GM18498 (cell line): ENCODE results near the gene SCFD2.

Experiments
- ATAC-seq: cut with Tn5 transposase; IDR thresholded peaks from one replicate; pipeline ENCODE4 v1.9.1; 2021; ENCODE audit warnings: mild to moderate bottlenecking, moderate library complexity; ENCODE audit not compliant: unreplicated experiment

The SCFD2 gene

DNA sequence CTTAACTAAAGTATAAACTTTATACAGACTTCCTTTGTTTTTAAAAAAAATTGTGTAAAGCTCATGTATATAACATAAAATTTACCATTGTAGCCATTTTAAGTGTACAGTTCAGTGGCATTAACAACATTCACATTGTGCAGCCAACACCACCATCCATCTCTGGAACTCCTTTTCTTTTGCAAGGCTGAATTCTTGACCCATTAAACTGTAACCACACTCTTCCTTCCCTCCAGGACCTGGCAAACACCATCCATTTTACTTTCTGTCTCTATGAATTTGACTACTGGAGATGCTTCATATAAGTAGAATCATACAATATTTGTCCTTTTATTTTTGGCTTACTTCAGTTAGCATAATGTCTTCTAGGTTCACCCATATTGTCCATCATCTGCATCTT is 399.1 kb downstream of the SCFD2 start:
- no peak for ATAC-seq

GRCh38 chr4:52966172-52966571 is 399.7 kb downstream of the SCFD2 start:
- no peak for ATAC-seq

DNA sequence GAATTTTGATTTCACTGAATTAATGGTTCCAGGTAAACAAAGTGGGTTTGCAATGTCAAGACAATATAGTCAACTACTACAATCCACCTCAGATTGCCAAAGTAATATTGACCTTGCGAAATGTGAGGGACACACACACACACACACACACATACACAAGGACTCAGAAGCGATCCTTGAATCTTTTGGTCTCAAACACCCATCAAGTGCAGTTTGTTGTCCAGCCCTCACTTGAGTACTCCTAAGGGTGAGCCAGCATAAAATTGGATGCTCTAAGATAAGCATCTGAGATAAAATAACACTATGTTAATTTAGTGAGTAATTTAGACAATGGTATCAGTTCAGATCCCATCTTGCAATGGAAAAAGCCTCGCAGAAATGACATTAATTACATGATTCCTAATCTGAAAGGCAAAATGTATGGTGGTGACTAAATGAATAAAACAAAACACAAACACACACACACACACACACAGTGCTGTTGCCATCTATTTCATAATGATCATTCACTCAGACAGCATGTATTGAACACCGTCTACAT is 401.2 kb downstream of the SCFD2 start:
- no peak for ATAC-seq

GRCh38 chr4:52964011-52964410 is 401.9 kb downstream of the SCFD2 start:
- ATAC-seq = no peak

DNA sequence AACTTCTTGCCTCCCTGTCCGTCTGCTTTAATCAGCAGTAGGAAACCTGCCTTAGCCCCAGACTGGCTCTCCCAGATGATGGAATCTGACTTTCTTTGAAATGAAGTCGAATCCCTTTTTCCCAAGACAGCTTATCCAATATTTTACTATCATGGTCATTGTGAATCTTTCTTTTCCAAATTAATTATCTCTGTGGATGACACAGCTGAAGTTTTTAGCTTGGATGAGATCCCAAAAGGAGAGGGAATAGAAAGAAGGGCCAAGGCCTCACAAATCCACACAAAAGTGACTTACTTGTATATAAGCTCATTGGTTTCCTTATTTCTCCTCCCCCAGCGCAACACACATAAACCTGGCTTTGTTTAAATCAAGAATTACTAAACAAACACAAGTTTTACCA is 403.1 kb downstream of the SCFD2 start:
- ATAC-seq = no peak

GRCh38 chr4:52961666-52962412 is 404.0 kb downstream of the SCFD2 start:
- no peak for ATAC-seq

- ATAC-seq = no peak
Observed at GRCh38 chr4:52959541-52959940, 406.3 kb downstream of the SCFD2 start.

DNA sequence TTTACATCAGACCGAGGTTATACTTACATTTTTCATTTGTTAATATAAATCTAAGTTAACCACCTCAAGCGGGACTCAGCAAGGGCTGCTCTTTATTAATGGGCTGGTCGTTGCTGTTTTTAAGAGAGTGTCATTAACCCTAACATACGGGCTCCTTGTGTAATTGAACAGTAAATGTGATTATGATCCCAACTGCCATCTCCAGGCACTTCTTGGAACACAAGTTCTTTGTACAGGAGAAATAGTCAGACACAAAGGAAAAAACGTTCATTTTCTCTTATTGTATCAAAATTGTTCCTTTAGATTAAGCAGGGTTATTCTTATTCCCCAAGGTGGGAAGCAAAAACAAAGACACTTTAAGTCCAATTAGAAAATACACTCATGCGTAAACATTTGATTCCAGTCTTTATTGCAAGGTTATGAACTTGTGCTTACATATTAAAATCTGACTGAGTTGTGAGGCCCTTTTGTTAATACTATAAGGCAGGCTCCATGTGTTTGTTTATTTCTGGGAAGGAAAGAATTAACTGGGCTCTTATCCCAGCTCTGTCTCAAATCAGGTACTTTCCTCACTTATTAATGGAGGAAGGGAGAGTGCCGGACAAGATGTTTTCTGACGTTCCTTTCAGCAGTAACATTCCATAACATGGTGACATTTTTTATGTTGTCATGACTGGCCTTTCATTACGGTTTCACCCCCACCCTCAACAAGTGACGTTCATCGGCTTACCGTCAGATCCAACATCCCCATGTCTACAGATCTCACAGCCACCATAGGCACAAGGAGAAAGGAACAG is 407.8 kb downstream of the SCFD2 start:
- no peak for ATAC-seq

- no peak for ATAC-seq
Observed at GRCh38 chr4:52957220-52957686, 408.6 kb downstream of the SCFD2 start.

DNA sequence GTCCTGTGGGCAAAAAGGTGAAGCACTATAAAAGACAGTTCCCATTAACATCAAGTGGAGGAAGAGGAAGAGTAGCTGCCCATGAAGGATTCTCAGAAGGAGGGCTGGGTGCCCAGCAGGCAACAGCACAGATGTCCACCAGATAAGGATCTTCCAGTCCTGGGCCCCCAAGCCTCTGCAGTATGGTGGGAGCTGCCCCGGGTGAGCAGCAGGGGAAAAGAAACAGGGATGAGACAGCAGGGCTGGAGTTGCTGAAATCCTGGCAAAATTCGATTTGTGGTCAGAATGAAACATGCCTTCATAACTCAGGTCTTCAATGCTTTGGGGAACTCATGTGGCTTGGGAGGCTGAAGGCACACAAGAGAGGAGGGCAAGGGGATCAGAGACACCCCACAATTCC is 409.2 kb downstream of the SCFD2 start:
- ATAC-seq = no peak

GRCh38 chr4:52954560-52955170 is 411.2 kb downstream of the SCFD2 start:
- no peak for ATAC-seq

DNA sequence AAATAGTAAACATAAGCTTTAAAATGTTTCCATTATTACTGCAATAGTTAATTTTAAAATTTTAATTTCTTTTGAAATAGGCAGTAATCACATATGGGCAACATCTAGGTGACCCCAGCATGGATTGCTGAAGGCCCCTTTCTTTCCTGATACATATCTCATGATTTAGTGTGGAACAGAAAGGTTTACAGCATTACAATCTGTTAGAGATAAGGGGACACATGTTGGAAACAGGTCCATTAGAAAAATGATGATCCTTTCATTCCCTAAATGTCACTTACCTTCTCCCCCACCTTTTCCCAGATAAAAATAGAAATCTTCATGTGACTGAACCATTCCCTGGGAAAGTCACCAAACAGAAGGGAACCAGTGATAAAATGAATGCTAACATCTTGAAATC is 413.3 kb downstream of the SCFD2 start:
- no peak for ATAC-seq

GRCh38 chr4:52951016-52951415 is 414.8 kb downstream of the SCFD2 start:
- no peak for ATAC-seq

DNA sequence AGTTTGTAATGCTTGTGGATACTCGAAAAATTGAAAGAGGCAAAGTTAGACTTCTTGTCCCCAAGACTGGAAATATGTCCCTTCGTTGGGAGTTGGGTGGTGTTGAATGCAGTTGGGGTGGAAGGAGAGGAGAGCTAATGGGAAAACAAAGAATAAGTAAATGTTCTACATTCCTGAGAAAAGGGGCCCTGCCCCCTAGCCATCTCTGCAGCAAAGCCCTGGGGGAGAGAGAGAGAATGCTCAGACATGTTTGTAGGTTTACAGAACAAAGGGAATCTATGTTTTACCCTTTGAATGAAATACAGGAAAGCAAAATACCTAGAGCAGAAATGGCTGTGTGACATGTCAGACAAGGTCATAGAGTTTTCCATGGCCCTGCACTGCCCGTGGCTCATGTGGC is 415.6 kb downstream of the SCFD2 start:
- ATAC-seq = no peak

DNA sequence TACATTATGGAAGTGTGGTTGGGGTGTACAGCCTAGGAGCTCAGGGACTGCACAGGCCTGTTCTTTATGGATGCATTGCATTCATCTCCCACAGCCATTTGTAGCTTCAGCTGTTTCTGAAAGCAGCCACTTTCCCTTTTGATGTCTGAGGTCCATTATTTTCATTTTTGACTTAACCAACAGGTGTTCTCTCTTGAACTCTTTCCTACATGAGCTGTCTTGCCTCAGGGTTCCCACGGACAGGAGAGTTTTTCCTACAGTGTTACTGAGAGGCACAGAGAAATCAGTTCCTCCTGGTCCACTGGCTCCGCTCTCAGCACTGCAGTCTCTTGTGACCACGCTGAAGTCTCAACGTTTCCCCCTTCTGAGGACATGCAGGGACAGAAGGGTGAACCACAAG is 416.5 kb downstream of the SCFD2 start:
- ATAC-seq = no peak

DNA sequence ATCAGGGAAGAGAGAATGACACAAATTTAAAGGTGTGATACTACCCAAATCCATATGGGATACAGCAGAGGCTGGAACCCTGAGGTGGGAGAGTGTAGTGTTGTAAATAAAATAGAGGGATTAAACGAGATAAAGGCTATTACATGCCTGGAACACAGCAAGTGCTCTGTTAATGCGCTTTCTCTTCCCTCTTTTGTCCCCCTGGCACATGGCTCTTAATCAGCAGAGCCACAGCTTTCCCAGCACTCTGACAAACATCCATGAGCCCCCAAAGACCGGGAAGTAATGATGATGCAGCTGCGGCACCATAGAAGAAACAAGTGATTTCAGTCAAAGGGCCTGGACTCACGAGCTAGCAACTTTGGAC is 417.8 kb downstream of the SCFD2 start:
- ATAC-seq = no peak

DNA sequence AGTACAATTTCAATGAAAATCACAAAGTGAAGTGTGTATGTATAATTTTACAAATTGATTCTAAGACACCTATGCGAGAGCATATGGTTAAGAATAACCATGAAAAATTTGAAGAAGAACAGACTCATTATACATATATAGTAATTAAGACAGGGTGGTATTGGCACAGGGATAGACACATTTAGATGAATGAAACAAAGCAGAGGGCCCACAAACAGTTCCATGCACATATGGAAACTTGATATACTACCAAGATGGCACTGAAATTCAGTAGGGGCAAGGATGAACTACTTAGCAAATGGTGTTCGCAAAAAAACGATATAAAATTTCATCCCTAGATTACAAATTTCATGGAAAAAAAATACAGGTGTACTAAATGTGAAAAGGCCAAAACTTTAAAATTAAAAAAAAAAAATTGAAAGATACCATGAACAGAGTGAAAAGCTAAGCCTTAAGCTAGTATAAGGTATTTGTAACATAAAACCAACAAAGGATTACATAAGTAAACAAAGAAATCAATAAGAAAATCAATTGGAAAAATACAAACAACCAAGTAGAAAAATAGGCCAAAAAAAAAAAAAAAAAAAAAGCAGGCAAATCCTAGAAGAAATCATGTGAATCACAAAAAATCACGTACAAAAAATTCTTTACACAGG is 418.3 kb downstream of the SCFD2 start:
- no peak for ATAC-seq

DNA sequence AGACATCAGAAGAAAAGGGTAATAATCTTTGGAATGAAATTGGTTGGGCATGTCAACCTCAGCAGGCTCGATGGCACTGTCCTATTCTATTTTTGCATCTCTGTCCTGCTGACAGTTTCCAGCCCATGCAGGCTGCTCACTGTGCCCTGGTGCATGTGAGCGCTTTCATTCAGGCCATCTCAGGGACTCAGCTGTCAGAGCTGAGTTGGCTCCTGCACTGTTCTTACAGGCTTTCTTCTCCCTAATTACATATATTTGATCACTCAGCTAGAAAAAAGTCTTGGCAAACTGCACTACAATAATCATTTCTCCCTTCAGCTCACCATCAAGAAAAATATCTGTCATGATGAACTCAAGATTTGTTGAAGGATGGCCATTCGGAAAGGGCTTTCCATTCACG is 419.0 kb downstream of the SCFD2 start:
- ATAC-seq = no peak

- no peak for ATAC-seq
Observed at GRCh38 chr4:52945982-52946381, 419.9 kb downstream of the SCFD2 start.

GRCh38 chr4:52945326-52945898 is 420.4 kb downstream of the SCFD2 start:
- ATAC-seq = no peak

GRCh38 chr4:52943677-52944076 is 422.2 kb downstream of the SCFD2 start:
- ATAC-seq = no peak
